OCI-LY1 (cell line): ENCODE measurements around the gene CACNA2D3.

Experiments
- EZH2 ChIP-seq: fragments of 200-600 bp; sonication (generic), shearing (Covaris generic); IDR thresholded peaks from 2 replicates; pipeline ENCODE4 v1.8.0; 2017; ENCODE audit warnings: borderline replicate concordance, mixed run types, mild to moderate bottlenecking, antibody characterized with exemption, low read length, moderate library complexity, mixed read lengths
- TF ChIP-seq, protein P1 (sequence below): fragments of 200-600 bp; sonication (generic), shearing (Covaris generic); IDR thresholded peaks from 2 replicates; pipeline ENCODE4 v1.5.1; 2017; ENCODE audit warnings: mild to moderate bottlenecking, antibody characterized with exemption, low read length, moderate library complexity, mixed read lengths

DNA sequence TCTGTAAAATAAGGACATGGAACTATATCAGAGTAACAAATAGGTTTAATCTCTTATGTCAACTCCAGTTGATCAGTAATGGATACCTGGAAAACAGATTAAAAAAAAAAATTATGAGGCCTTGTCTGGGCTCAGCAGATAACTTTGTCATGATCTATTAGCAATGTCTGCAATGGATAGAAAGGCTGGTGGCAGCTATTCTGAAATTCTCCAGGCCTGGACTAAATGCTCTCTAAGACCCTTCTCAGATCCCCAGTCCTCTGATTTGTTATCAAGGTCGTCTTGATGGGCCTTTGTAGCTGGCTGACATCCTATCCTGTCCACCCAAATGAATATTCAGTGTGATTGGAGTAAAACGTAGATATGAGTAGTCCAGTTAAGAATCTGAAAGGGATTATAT is 791.8 kb downstream of the CACNA2D3 start:
- TF ChIP-seq, protein P1, sequence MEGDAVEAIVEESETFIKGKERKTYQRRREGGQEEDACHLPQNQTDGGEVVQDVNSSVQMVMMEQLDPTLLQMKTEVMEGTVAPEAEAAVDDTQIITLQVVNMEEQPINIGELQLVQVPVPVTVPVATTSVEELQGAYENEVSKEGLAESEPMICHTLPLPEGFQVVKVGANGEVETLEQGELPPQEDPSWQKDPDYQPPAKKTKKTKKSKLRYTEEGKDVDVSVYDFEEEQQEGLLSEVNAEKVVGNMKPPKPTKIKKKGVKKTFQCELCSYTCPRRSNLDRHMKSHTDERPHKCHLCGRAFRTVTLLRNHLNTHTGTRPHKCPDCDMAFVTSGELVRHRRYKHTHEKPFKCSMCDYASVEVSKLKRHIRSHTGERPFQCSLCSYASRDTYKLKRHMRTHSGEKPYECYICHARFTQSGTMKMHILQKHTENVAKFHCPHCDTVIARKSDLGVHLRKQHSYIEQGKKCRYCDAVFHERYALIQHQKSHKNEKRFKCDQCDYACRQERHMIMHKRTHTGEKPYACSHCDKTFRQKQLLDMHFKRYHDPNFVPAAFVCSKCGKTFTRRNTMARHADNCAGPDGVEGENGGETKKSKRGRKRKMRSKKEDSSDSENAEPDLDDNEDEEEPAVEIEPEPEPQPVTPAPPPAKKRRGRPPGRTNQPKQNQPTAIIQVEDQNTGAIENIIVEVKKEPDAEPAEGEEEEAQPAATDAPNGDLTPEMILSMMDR = no peak
- no peak for TF ChIP-seq EZH2
